Effector memory CD8-positive, alpha-beta T cell (primary cell): ENCODE measurements around the gene SPRR2D.

Source experiments
- ATAC-seq: fragments of 150-1000 bp; cut with Tn5 transposase; replicated peaks from 2 replicates; pipeline ENCODE4 v1.10.0; 2021; ENCODE audit warnings: mild to moderate bottlenecking, moderate library complexity
- DNase-seq, 3 experiments: peaks; one replicate each; pipeline ENCODE4 v3.0.0; 2021
- H3K27ac Mint-ChIP-seq, 2 donors: one replicate each; pipeline ENCODE4 v1.8.0; 2022; ENCODE audit warnings: mild to moderate bottlenecking in 2 of 2, mixed read lengths in 2 of 2, moderate library complexity in 2 of 2
- H3K27me3 Mint-ChIP-seq, 2 donors: one replicate each; pipeline ENCODE4 v1.8.0; 2022; ENCODE audit warnings: mixed read lengths in 2 of 2
- H3K36me3 Mint-ChIP-seq: one replicate; pipeline ENCODE4 v1.8.0; 2022; ENCODE audit warnings: mild to moderate bottlenecking, moderate library complexity, mixed read lengths; ENCODE audit not compliant: insufficient read depth
- H3K4me1 Mint-ChIP-seq, 2 donors: one replicate each; pipeline ENCODE4 v1.8.0; 2022; ENCODE audit warnings: low read depth in 2 of 2, mixed read lengths in 2 of 2
- H3K4me3 Mint-ChIP-seq, 2 donors: one replicate each; pipeline ENCODE4 v1.8.0; 2022; ENCODE audit warnings: mild to moderate bottlenecking in 2 of 2, mixed read lengths in 2 of 2, moderate library complexity in 2 of 2
- H3K9me3 Mint-ChIP-seq, 2 donors: one replicate each; pipeline ENCODE4 v1.8.0; 2022; ENCODE audit warnings: mixed read lengths in 2 of 2

The SPRR2D gene

DNA sequence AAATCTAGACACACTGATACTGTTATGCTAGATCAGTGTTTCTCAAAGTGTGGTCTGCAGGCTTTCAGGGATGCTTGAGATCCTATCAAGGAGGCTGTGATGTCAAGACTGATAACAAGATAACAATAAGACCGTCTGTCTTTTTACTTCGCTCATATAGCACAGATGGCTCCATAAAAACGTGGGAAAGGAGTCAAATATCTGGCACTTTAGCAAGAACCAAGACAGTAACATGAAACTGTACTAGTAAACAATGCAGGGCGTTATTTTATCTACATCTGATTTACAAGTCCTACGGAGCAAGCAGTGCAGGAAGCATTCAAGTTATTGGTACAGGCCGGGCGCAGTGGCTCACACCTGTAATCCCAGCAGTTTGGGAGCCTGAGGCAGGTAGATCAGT is 43.0 kb downstream of the SPRR2D start:
- H3K4me3 Mint-ChIP-seq = no peak overlapping the region
- H3K36me3 Mint-ChIP-seq = no peaks in the 10 kb centered on the region
- H3K9me3 Mint-ChIP-seq = no peaks in the 10 kb centered on the region
- H3K27ac Mint-ChIP-seq = no peak overlapping the region
- DNase-seq (no peak), ATAC-seq (no peak)
- peaks cover 41 to 58% of the 10 kb centered on the region in 2 donors for H3K27me3 Mint-ChIP-seq
- H3K4me1 Mint-ChIP-seq = no peaks in the 10 kb centered on the region

DNA sequence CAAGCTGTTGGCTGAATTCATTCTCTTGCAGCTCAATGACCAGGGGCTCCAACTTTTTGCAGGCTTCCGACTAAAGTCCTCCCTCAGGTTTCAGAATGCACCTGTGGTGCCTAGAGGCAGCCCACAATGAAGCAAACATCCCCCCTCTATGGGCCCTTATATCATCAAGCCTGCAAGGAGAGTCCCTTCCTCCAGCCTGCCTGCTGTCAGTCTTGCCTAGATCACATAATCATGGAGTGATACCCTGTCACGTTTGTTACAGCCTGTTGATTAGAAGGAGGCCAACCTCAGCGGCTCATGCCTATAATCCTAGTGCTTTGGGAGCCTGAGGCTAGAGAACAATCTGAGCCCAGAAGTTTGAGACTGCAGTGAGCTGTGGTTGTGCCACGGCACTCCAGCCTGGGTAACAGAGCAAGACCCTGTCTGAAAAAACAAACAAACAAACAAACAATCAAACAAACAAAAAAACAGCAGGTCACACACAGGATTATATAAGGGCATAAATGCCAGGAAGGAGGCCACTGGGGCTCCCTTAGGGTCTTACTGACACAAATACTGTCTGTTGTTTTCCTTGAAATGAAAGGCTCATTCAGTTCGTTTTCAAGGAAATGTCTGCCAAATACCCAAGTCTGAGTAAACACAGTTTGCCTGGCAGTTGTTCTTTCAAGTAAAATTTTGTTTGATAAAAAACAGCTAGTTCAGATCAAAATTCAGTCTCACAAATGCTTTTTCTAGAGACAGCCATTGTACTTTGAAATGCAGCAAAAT is 44.1 kb downstream of the SPRR2D start:
- Mint-ChIP-seq H3K9me3 (no peaks in the 10 kb centered on the region), H3K4me3 (no peak overlapping the region), H3K36me3 (no peaks in the 10 kb centered on the region), H3K4me1 (no peaks in the 10 kb centered on the region), H3K27me3 (peaks cover 39 to 59% of the 10 kb centered on the region in 2 donors), H3K27ac (no peak overlapping the region)
- DNase-seq = no peak
- ATAC-seq = no peak

DNA sequence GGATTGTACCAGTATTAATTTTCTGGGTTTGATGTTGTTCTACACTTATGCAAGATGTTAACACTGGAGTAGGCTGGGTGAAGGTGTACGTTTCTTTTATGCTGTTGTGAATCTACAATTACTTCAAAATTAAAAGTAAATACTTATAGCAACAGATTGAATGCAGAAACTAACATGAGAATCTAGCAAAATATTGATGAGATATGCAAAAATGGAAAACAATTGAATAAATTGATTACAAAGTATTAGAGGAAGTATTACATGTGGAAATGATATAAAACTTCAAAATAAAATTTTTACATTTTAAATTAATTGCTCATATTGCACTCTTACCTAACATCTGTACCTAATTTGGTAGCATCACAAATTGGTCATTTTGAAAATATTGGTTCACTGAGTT is 45.1 kb downstream of the SPRR2D start:
- Mint-ChIP-seq H3K27ac (no peak overlapping the region), H3K4me3 (no peak overlapping the region), H3K36me3 (no peaks in the 10 kb centered on the region), H3K4me1 (no peaks in the 10 kb centered on the region), H3K27me3 (peaks cover 29 to 58% of the 10 kb centered on the region in 2 donors), H3K9me3 (no peaks in the 10 kb centered on the region)
- ATAC-seq = no peak
- DNase-seq = no peak

DNA sequence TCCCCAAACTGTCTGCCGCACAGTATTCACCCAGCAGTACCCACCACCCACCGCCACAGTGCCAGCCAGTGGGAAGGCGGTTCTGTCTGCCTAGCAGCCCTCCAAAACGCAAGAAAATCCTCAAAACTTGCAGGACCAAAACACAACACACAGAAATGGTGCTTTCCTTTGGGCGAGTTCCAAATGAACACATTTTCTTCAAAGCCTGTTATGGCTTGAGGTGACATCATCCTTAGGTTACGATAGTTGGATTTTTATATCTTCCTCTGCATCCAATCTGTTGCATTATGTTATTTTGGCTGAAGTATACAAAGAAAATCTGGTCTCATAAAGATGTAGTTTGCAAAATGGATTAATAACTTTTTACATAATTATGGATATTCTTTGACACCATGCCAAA is 47.7 kb downstream of the SPRR2D start:
- peaks cover 20 to 56% of the 10 kb centered on the region in 2 donors for H3K27me3 Mint-ChIP-seq
- H3K36me3 Mint-ChIP-seq = no peaks in the 10 kb centered on the region
- no peak overlapping the region for H3K27ac Mint-ChIP-seq
- DNase-seq = no peak
- H3K4me3 Mint-ChIP-seq = no peak overlapping the region
- H3K4me1 Mint-ChIP-seq = no peaks in the 10 kb centered on the region
- no peak for ATAC-seq
- no peaks in the 10 kb centered on the region for H3K9me3 Mint-ChIP-seq
